SU-DHL-6 (cell line): ENCODE measurements around the gene ATG9B.

Experiments
- H2AFZ ChIP-seq: fragments of 200-600 bp; sonication (generic); 2 replicates; pipeline ENCODE4 v1.6.1; 2014; ENCODE audit warnings: low read depth, mild to moderate bottlenecking, moderate library complexity, mixed read lengths, antibody characterized with exemption, low read length; ENCODE audit not compliant: severe bottlenecking
- H3F3A ChIP-seq: fragments of 200-600 bp; shearing (Covaris generic); 2 replicates; pipeline ENCODE4 v1.6.0; 2016; ENCODE audit warnings: antibody characterized with exemption, mild to moderate bottlenecking; ENCODE audit not compliant: insufficient read depth
- H3K27ac ChIP-seq: fragments of 200-600 bp; sonication (generic); 2 replicates; pipeline ENCODE4 v1.5.1; 2016; ENCODE audit warnings: low read depth, mild to moderate bottlenecking, low read length, moderate library complexity, mixed read lengths
- H3K27me3 ChIP-seq: fragments of 200-600 bp; sonication (generic), shearing (Covaris generic); 2 replicates; pipeline ENCODE4 v1.6.0; 2014; ENCODE audit warnings: mild to moderate bottlenecking, low read length
- H3K36me3 ChIP-seq: fragments of 200-600 bp; sonication (generic); 2 replicates; pipeline ENCODE4 v1.6.1; 2014; ENCODE audit warnings: mild to moderate bottlenecking, low read length, mixed read lengths
- H3K4me2 ChIP-seq: fragments of 300-600, 200-600 bp; shearing (Covaris generic), sonication (generic); 2 replicates; pipeline ENCODE4 v1.6.0; 2014; ENCODE audit warnings: low read length, low read depth, mild to moderate bottlenecking; ENCODE audit not compliant: poor library complexity, severe bottlenecking
- H3K4me3 ChIP-seq: fragments of 200-600 bp; sonication (generic); 2 replicates; pipeline ENCODE4 v1.5.1; 2014; ENCODE audit warnings: antibody characterized with exemption, low read length, mild to moderate bottlenecking, mixed read lengths; ENCODE audit not compliant: insufficient read depth, poor library complexity, severe bottlenecking
- H3K79me2 ChIP-seq: fragments of 200-600 bp; sonication (generic); 2 replicates; pipeline ENCODE4 v1.6.1; 2014; ENCODE audit warnings: mild to moderate bottlenecking, low read length, moderate library complexity; ENCODE audit not compliant: insufficient read depth
- H3K9ac ChIP-seq: fragments of 200-600 bp; sonication (generic); 2 replicates; pipeline ENCODE4 v1.7.0; 2014; ENCODE audit warnings: mild to moderate bottlenecking, low read length
- H3K9me2 ChIP-seq: fragments of 200-600 bp; sonication (generic); replicated peaks from 2 replicates; pipeline ENCODE4 v1.6.1; 2014; ENCODE audit warnings: low read length; ENCODE audit not compliant: insufficient read depth
- H3K9me3 ChIP-seq: fragments of 200-600 bp; sonication (generic); 2 replicates; pipeline ENCODE4 v1.6.1; 2014; ENCODE audit warnings: low read length, mixed read lengths; ENCODE audit not compliant: insufficient read depth
- H4K20me1 ChIP-seq: fragments of 200-600 bp; sonication (generic); 2 replicates; pipeline ENCODE4 v1.6.1; 2014; ENCODE audit warnings: low read depth, mild to moderate bottlenecking, antibody characterized with exemption, low read length, moderate library complexity, mixed read lengths
- CTCF ChIP-seq: fragments of 200-600 bp; sonication (generic); IDR thresholded peaks from one replicate; pipeline ENCODE4 v1.5.1; 2017; ENCODE audit warnings: antibody characterized with exemption, mild to moderate bottlenecking, low read length, moderate library complexity; ENCODE audit not compliant: insufficient read depth, poor library complexity, severe bottlenecking
- EZH2phosphoT487 ChIP-seq: fragments of 200-600 bp; sonication (generic), shearing (Covaris generic); conservative IDR thresholded peaks from 2 replicates; pipeline ENCODE4 v1.6.1; 2018; ENCODE audit warnings: mild to moderate bottlenecking, antibody characterized with exemption, low read length, moderate library complexity, mixed read lengths

The ATG9B gene

GRCh38 chr7:151017370-151017952 lies 6.8 kb downstream of the ATG9B start:
- peak overlapping the region; percentile 24; the same call in 1 of the 2 replicates for H3K9ac ChIP-seq
- H3K9me2 ChIP-seq: no peaks in the 10 kb centered on the region
- no peak overlapping the region for H3K27ac ChIP-seq
- no peak overlapping the region for H3K4me3 ChIP-seq
- no peaks in the 10 kb centered on the region for H3F3A ChIP-seq
- no peaks in the 10 kb centered on the region for H3K9me3 ChIP-seq
- no peaks in the 10 kb centered on the region for H4K20me1 ChIP-seq
- no peaks in the 10 kb centered on the region for H3K27me3 ChIP-seq
- H3K79me2 ChIP-seq: no peaks in the 10 kb centered on the region
- no peak for TF ChIP-seq CTCF
- no peak for TF ChIP-seq EZH2phosphoT487
- peak overlapping the region; percentile 40 for H3K4me2 ChIP-seq
- H2AFZ ChIP-seq: peak overlapping the region; percentile 38
- H3K36me3 ChIP-seq: no peaks in the 10 kb centered on the region

- Histone ChIP-seq H3K36me3 (no peaks in the 10 kb centered on the region), H3K9me2 (no peaks in the 10 kb centered on the region), H2AFZ (no peak overlapping the region), H3K4me2 (no peak overlapping the region), H3K27ac (no peak overlapping the region), H4K20me1 (no peaks in the 10 kb centered on the region), H3K79me2 (no peaks in the 10 kb centered on the region), H3K9me3 (no peaks in the 10 kb centered on the region), H3K9ac (no peak overlapping the region), H3K27me3 (no peaks in the 10 kb centered on the region), H3F3A (no peaks in the 10 kb centered on the region), H3K4me3 (no peak overlapping the region)
- TF ChIP-seq EZH2phosphoT487 (no peak), CTCF (no peak)
These were observed 7.4 kb downstream of the ATG9B start for GRCh38 chr7:151016942-151017341.

GRCh38 chr7:151016505-151016904 lies 7.8 kb downstream of the ATG9B start:
- H3K36me3 ChIP-seq: no peaks in the 10 kb centered on the region
- H3K9me3 ChIP-seq: no peaks in the 10 kb centered on the region
- no peaks in the 10 kb centered on the region for H3K27me3 ChIP-seq
- no peak overlapping the region for H3K4me2 ChIP-seq
- H3K79me2 ChIP-seq: no peaks in the 10 kb centered on the region
- H3K4me3 ChIP-seq: no peak overlapping the region
- no peaks in the 10 kb centered on the region for H4K20me1 ChIP-seq
- H3K9ac ChIP-seq: no peak overlapping the region
- no peak for TF ChIP-seq EZH2phosphoT487
- no peak for TF ChIP-seq CTCF
- no peaks in the 10 kb centered on the region for H3K9me2 ChIP-seq
- no peak overlapping the region for H2AFZ ChIP-seq
- H3K27ac ChIP-seq: no peak overlapping the region
- H3F3A ChIP-seq: no peaks in the 10 kb centered on the region
